Stromal cell of bone marrow (primary cell): ENCODE results near the gene CACNB4.
"Not testable (repeated sequence)": the region's sequence is repeated elsewhere in the genome, so short reads cannot be mapped to it uniquely, and the experiment has no call there.

Experiments
- DNase-seq: peaks from one replicate; pipeline ENCODE4 v3.0.0-alpha.2; 2012; ENCODE audit warnings: low read depth

Gene CACNB4

DNA sequence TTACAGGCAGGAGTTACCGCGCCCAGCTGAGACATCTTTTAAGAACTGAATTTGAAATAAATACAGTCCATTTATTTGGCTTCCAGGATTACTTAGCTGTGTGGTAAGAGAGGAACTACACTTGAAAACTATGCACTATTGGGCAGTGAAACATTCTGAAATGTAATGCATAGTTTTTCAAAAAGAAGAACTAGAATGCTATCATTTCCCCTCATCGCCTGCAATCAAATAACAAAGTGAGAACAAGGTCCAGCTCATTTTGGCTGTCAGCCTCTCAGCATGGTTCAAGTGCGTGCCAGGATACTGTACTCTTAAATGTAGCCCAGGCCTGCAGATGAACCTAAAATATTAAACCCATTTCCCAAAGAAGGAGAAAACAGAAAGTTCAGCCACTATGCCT lies 194.0 kb downstream of the CACNB4 start:
- DNase-seq = no peak

DNA sequence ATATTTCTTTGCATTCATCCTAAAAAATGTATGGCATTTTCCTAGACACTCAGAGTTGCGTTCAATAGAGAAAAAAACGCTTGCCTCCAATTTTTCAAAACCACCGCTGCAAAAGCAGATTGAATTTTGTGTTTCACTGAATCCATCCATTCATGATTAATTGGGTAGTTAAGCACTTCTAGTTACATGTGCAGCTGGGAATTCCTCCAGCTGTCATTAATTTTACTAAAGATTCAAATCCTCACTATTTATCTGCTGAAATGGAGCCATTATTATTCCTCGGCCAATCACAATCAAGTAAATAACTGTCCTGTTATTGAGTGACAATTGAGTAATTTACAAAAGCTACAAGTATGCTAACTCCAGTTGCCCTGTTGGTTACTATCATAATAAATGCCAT lies 194.8 kb downstream of the CACNB4 start:
- no peak for DNase-seq

DNA sequence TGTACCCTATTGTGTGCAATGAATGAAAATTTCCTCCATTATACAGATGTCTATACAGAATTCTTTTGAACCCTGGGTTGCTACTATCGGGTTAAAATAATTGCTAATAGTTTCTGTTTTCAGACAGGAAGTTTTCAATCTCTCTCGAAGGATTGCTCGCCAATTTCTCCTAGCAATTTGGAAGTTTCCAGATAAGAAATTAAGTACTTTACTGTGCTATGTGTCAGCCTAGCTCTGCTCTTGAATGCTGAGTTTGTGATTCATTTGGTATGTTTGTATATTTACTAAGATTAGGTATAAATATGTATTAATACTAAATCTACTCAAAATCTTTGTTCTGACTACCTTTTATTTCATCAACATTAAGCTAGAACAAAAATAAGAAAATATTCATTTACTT lies 196.0 kb downstream of the CACNB4 start:
- no peak for DNase-seq

DNA sequence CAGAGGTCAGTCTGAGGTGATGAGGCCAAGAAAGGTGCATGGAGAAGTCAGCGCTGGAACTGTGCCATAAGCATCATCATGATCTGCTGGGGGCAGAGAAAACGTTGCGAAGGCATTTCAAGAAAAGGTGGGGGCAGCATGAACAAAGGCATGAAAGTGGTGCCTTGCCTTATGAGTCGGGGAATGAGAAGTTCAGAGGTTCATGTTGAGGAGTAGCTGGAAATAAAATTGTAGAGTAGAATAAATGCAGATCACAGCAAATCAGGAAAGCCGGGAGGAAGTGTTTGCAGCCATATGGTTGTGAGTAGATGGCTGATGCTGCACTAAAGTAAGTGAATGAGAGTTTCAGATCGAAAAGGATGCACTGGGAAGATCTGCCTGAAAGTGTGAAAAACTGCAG lies 198.5 kb downstream of the CACNB4 start:
- no peak for DNase-seq

DNA sequence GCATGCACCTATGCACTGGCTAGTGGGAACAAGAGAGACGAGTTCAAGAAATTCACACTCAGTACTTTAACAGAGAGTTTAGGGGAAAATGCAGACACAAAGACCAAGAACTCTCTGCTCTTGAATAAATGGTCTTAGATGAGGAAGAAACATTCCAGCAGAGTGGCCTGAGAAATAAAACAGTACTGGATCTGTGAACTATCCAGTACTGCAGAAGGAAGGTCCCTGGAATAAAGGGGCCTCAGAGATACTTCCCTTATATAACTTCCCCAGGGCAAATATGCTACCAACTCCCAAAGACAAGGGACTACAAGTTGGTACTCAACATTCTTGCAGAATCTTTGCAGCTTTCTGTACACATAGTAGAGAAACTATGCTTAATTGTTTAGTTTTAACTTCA lies 199.7 kb downstream of the CACNB4 start:
- DNase-seq = no peak

DNA sequence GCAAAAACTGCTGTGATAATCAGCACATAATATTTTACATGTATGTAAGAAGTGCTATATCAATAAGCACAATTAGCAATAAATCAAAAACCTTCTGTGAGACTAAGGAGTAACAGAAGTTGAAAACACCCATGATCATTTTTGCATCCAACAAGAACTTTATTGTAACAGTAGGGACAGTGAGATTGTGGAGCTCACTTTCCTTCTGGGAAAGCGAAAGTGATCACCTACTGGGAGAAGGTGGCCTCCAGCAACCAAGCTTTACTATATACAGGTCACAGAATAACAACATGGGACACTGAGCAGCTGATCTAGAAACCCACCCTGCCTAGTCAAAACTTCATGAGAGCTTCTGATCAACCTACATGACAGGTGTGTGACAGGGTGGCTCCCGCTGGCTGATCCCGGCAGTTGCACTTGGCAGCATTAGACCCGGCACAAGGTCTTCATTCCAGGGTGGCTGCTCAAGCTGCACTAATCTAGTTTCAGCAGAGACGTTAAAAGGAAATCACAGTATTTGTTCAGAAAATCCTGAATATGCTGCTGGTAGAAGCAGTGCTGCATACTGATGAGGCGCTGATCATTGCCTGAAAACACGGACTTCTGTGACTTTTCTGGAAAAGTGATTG lies 207.2 kb downstream of the CACNB4 start:
- no peak for DNase-seq

DNA sequence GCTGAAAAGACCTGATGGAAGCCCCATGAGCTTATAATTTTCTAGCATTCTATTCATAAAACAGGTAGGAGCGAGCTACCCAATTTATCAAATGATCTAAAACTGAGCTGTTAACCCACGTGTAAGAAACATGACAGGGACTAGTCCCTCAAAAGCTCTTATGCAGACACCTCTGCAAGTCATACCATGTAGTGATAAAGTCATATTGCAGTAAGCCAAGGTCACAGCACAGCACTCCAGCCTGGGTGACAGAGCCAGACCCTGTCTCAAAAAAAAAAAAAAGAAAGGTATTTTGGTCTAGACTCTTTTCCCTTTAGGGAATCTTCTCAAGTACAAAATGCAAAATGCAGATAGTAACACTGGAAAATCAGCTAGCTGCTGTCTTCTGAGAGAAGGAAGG lies 211.7 kb downstream of the CACNB4 start:
- DNase-seq = no peak

DNA sequence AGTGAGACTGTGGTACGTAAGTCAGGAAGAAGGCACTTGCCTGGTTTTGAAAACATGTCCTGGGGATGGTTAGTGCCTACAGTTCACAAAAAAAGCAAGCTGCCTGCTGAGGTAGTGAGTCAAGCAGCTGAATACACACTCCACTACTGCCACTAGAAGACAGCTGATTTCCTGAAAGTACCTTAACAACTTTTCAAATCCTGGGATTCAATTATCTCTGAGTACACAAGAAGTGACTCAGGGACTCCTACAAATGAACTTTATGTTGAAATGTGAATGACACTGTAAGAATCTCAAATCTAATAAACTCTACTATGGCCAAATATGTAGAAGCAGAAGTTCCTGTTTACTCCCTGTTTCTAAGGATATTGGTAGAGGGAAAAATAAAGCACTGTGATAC lies 212.6 kb downstream of the CACNB4 start:
- DNase-seq = peak; percentile 12

DNA sequence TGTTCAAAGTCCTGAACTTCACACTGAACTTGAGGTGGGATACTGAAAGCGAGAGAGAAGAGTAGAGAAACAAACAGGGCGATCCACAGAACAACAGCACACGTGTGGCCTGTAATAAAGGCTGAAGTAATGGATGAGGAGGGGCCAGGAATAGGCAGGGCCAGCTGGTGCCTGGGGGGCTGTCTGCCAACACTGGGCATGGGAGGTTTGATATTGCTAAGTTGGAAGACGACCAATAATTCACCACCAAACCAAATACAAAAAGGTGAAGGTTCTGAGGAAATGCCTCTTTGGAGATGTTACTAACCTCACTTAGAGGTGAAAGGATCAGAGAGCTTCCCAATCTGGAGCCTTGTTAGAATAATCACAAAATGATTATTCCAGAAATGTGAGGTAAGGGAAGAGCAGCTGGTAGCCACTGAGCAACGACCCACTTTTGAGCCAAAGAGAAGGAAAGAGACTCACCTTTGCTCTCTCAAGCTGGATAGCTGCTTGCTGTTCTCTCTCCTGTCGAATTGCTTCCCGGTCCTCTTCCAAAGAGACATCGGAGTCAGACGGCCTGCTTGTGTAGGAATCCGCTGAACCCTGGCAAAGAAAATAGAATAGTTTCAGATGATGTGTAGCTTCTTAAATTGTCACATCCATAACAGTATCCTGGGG lies 215.9 kb downstream of the CACNB4 start:
- no peak for DNase-seq

DNA sequence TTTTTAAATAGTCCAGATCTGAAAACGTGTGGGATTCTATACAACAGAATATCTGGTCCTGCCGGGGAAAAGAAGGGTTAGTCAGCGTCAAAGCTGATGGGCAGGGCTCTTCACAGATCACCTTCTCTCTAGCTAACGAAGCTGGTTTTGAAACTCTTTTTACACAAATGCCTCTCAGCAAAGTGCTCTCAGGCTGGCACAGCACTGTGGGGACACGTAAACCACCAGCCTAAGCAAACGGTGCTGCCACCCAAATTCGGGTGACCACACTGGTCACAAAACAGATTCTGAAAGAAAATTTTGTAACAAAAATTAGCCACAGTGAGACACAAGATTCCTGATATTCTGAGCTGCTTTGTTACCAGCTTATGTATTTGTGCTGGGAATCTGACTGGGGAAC lies 217.5 kb downstream of the CACNB4 start:
- DNase-seq = no peak

DNA sequence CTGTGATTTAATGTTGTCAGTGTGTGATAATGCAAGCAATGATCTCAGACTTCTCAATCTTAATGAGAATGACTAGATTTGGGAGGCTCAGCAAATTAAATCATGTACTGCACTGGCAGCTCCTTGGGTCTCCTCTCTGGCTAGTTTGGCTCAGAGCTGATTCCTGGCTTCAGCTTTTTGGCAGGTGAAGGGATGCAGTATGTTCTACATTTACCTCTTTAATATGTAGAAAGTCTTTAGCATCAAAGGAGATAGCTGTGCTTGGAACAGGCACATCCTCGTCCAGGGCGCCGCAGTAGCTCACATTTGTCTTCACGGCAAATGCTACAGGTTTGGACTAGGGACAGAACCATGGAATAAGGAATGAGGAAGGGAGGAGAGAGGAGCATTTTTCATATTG lies 218.3 kb downstream of the CACNB4 start:
- DNase-seq = no peak

DNA sequence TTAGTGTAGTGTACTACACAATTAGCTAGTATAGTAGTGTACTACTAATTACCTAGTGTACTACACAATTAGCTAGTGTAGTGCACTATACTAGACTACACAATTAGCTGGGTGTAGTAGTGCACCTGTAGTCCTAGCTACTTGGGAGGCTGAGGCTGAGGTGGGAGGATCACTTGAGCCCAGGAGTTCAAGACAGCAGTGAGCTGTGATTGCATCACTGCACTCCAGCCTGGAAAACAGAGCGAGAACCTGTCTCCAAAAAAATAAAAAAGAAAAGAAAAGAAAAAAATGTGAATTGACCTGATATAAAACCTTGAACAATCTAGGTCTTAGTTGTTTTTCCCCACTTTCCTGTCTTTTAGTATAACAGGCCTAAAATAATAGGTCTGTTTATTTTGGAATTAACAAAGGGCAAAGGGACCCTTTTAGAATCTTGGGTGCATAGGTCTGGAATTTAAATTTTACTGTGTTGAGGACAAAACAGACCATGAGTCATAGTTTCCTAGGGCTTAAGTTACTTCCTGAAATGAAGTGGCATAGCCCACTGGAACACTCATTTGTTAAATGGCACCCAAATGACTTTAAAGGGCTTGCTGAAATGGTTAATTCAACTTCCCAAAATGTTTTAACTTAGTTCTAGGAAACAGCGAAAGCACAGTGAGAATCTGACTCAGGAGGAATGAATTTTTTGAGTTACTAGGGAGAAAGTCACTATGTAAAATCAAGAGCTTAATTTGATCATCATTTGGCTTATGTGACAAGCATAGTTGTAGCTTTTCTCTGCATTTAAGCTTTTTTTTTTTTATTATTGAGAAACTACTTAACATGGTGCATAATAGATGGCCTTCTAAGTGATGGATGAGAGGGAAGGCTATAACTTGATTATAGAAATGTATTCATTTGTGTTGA lies 219.9 kb downstream of the CACNB4 start:
- DNase-seq = peak; percentile 53

DNA sequence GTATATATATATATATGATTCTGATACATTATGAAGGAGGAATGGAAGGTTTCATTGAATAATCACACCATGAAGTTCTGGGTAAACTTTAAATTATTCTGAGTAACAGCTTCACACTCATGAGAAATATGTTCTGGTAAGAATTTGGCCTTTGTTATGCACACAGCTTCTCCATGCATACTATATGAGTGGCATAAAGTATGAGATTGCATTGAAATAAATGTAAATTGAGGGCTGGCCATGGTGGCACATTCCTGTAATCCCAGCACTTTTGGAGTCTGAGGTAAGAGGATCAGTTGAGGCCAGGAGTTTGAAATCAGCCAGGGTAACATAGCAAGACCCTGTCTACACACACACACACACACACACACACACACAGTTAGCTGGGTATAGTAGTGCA lies 220.6 kb downstream of the CACNB4 start:
- DNase-seq = no peak

DNA sequence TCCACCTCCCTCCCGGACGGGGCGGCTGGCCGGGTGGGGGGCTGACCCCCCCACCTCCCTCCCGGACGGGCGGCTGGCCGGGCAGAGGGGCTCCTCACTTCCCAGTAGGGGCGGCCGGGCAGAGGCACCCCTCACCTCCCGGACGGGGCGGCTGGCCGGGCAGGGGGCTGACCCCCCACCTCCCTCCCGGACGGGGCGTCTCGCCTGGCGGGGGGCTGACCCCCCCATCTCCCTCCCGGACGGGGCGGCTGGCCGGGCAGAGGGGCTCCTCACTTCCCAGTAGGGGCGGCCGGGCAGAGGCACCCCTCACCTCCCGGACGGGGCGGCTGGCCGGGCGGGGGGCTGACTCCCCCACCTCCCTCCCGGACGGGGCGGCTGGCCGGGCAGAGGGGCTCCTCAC lies 223.2 kb downstream of the CACNB4 start:
- DNase-seq = not testable (repeated sequence)

DNA sequence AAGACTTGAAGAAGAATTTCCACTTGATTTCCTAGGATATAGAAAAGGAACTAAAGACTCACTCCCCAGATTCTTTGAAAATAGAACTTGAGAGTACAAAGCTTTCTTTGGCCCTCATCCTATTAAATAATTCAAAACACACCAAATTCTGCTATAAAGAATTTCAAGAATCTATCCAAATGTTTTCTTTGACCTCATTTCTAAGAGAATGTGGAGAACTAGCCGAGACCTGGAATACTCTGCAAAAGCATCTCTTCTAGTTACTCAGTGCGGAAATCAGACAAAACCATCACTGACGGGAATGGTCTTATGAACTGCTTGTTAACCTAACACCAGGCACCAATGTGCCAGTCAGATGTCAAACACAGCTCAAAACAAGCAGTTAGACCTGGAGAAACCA lies 226.4 kb downstream of the CACNB4 start:
- DNase-seq = peak; percentile 27

DNA sequence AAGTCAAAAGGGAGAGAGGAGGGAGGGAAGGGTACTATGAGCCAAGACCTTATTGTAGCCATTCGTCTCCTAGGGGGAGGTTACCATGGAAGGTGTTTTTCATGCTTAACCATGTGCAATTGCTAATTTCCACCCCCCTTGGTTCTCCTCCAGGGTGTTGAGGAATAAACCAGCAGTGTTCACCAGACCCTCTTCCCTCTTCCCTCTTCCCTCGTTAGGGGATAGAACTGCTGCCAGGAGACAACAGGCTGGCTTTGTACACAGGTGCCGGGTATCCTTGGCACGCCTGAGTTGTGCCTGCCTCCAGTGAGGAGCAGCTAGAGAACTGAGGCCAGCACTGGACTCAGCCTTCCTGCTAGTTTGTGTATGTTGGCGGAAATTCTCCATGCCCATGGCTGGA lies 229.6 kb downstream of the CACNB4 start:
- DNase-seq = no peak

DNA sequence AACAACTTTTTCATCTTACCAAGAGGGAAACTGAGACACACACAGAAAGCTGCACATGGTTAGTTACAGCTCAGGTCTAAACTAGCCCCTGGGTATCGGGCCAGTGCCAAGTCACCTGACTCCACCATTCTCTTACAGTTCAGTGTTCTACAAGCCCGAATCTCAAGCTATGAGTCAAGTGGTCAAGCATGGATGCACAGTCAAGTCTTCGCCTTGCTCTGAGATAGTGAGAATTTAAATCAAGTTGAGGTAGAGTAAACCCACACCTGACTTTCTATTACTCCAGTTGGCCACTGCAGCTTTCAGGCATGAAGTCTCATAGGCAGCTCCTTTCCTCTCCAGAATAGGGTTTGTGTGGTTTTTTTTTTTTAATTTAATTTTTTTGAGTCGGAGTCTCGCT lies 236.1 kb downstream of the CACNB4 start:
- DNase-seq = no peak

DNA sequence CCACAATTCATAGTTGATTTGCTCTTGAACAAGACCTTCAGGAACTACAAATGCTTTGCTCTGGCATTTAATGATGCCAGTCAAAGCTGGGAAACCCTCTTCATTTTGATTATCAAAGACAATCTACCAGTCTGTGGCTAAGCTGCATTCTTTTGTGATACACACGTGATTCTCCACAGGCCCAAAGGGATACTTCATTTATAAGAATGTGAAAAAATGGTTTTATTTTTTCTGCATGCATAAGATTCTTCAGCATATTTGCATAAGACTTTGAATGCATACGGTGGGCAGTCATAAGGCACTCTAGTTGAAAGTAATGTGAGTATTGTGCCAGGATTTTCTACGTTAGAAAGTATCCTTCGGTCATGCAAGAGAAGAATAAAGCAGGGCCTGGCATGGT lies 237.7 kb downstream of the CACNB4 start:
- no peak for DNase-seq

DNA sequence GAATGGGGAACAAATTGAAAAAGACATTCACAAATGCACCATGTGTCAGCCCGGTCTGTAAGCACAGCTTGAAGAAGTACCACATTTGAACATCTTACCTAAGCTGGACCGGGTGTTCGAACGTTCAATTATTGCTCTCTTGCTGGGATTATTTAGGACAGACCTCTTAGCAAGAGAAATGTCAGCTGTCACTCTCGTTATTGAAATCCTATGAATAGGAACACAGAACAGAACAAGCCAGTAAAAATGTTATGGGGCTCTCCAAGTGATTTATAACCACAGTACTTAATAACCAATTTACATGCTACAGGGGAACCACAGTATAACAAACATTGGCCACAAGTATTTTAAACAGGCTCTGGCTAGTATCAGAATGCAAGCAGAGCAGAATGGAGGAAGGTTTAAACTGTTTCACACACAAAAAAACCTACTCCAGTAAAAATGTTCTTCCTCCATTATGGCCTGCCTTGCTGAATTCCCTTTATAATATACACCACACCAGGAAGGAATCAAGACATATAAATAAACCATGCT lies 238.2 kb downstream of the CACNB4 start:
- no peak for DNase-seq

DNA sequence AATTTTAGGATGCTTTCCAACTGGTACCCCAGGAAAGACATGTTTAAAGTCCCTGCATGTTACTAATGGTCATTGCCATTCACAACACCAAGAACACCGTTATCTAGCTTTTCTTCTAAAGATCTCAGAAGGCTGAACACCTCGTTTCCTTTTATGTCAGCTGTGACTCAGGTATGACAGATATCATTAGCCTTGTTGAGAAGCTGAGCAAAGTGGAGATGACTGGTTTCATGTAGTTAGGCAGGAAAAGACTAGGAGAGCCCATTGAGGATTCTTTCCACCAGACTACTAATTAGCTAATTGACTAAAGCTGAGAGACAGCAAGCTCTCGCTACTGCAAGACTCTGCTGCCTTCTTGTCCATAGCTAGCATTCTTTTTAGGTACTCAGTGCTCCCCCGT lies 238.6 kb downstream of the CACNB4 start:
- no peak for DNase-seq

DNA sequence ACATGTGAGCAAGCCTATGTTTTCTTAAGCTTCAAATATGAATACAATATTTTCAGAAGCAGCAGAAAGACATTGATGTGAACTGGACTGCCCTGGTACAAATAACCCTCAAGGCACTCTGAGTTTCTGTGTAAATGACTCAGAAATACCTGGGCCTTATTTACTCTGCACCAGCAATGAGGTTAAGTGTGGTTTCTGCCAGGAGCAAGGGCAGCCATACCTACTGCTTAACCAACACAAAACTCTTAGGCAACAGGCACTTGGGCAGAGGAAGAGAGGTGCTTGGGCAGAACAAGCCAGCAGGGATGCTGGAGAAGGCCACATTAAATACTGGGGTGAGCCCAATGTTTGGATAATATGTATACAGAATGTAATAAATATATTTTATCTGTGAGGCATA lies 241.2 kb downstream of the CACNB4 start:
- DNase-seq = no peak

DNA sequence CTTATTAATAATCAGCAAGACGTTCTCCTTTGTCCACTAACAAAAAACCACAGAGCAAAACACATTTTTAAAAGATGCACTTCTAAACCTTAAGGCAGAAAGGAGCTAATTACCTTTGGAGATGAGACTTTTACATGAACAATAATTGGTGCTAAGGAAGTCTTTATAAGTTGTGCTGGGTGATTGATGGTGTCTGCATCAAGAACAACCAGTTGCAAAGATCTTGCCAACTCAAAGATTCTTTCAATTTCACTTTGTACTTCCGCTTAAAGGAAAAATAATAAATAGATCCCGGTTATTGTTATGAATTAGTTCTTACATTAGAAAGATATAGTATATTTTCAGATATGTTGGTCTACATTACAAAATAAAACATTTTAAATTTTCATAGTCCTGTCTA lies 243.7 kb downstream of the CACNB4 start:
- no peak for DNase-seq
